Calu3 (cell line): ENCODE results near the gene KIF3C. TPM values are rescaled to one million over a fixed set of nuclear protein-coding genes. Genes with fewer than 3 reads are reported as not detected.

ENCODE experiments used
- BruUV-seq: library from RNA; stranded (reverse); fragments of 400-500 nt; replicated peaks from 2 replicates; lab custom pipeline; 2021; lab: Mats Ljungman, UMichigan
- CTCF ChIA-PET: fragments of 300-600 bp; sonication (Branson Sonifier 250); formaldehyde crosslinking; loops from one replicate; lab custom pipeline; 2022; ENCODE audit warnings: antibody characterized with exemption; lab: Charles Lee
- DNase-seq: peaks from one replicate; pipeline ENCODE4 v3.0.0; 2022
- H3K27ac Mint-ChIP-seq: one replicate; pipeline ENCODE4 v1.8.0; 2022; ENCODE audit warnings: mixed read lengths; ENCODE audit not compliant: unreplicated experiment
- H3K27me3 Mint-ChIP-seq: one replicate; pipeline ENCODE4 v1.8.0; 2022; ENCODE audit warnings: mixed read lengths; ENCODE audit not compliant: unreplicated experiment
- H3K36me3 Mint-ChIP-seq: one replicate; pipeline ENCODE4 v1.8.0; 2022; ENCODE audit warnings: mild to moderate bottlenecking, moderate library complexity, mixed read lengths; ENCODE audit not compliant: insufficient read depth, unreplicated experiment
- H3K4me1 Mint-ChIP-seq: one replicate; pipeline ENCODE4 v1.8.0; 2022; ENCODE audit warnings: mild to moderate bottlenecking, low read depth, mixed read lengths; ENCODE audit not compliant: unreplicated experiment
- H3K4me3 Mint-ChIP-seq: one replicate; pipeline ENCODE4 v1.8.0; 2022; ENCODE audit warnings: mild to moderate bottlenecking, low read depth, moderate library complexity, mixed read lengths; ENCODE audit not compliant: unreplicated experiment
- H3K9me3 Mint-ChIP-seq: one replicate; pipeline ENCODE4 v1.8.0; 2022; ENCODE audit warnings: low read depth, mixed read lengths; ENCODE audit not compliant: unreplicated experiment
- CTCF ChIP-seq: fragments of 200-600 bp; IDR thresholded peaks from one replicate; pipeline ENCODE4 v1.8.0; 2022; ENCODE audit warnings: antibody characterized with exemption; ENCODE audit not compliant: unreplicated experiment
- intact Hi-C: fragments of 100-400 bp; cut with micrococcal nuclease; formaldehyde crosslinking; loops from one replicate; pipeline ENCODE4 v1.10.0; 2022; ENCODE audit not compliant: unreplicated experiment
- total RNA-seq: library from RNA; stranded (reverse); gene quantifications from 2 replicates; pipeline ENCODE4 v1.2.3, GENCODE V29; 2022

KIF3C gene
- total RNA-seq, 1 experiment from 2014 or later, result 4.2 TPM

- intact Hi-C loops, result no loop called here
Measured at GRCh38 chr2:25982968-25983280, 627 bp upstream of the KIF3C start.

GRCh38 chr2:25981596-25982272, 563 bp downstream of the KIF3C start:
- DNase-seq, result no peak
- Mint-ChIP-seq H3K9me3 (no peaks in the 10 kb centered on the region), H3K27ac (peak overlapping the region; percentile 23), H3K4me3 (peak overlapping the region; percentile 96), H3K4me1 (peaks cover 26% of the 10 kb centered on the region), H3K27me3 (no peaks in the 10 kb centered on the region), H3K36me3 (peaks cover 22% of the 10 kb centered on the region)
- CTCF ChIA-PET, result interaction anchor here (0.6 to 1.3 kb wide), 3 partner anchors 10 to 106 kb away, joined by 3 to 6 read pairs (median 6); no protein-coding TSS in a partner anchor
- TF ChIP-seq CTCF, result no peak
- BruUV-seq, result no TSS peak
- intact Hi-C loops, result no loop called here

More at GRCh38 chr2:25982968-25983280, 627 bp upstream of the KIF3C start:
- Mint-ChIP-seq H3K36me3 (peaks cover 22% of the 10 kb centered on the region), H3K4me1 (peaks cover 14% of the 10 kb centered on the region), H3K9me3 (no peaks in the 10 kb centered on the region), H3K27me3 (no peaks in the 10 kb centered on the region), H3K4me3 (peak overlapping the region; percentile 96), H3K27ac (no peak overlapping the region)
- no TSS peak for BruUV-seq
- DNase-seq, result no peak
- CTCF ChIA-PET, result interaction anchor here (1.2 to 1.3 kb wide), 2 partner anchors 9 to 12 kb away, joined by 3 to 6 read pairs; no protein-coding TSS in a partner anchor
- TF ChIP-seq CTCF, result no peak

- Mint-ChIP-seq H3K4me1 (peaks cover 28% of the 10 kb centered on the region), H3K4me3 (peak overlapping the region; percentile 96), H3K27me3 (no peaks in the 10 kb centered on the region), H3K27ac (no peak overlapping the region), H3K36me3 (peaks cover 22% of the 10 kb centered on the region), H3K9me3 (no peaks in the 10 kb centered on the region)
- no peak for DNase-seq
- BruUV-seq, result no TSS peak
- CTCF ChIA-PET, result no interaction called here
- no peak for TF ChIP-seq CTCF
- intact Hi-C loops, result no loop called here
Measured at GRCh38 chr2:25980951-25981350, 1.3 kb downstream of the KIF3C start.

- Mint-ChIP-seq H3K4me3 (no peak overlapping the region), H3K36me3 (peaks cover 22% of the 10 kb centered on the region), H3K27ac (no peak overlapping the region), H3K9me3 (no peaks in the 10 kb centered on the region), H3K27me3 (no peaks in the 10 kb centered on the region), H3K4me1 (peaks cover 28% of the 10 kb centered on the region)
- no peak for DNase-seq
- no peak for TF ChIP-seq CTCF
- CTCF ChIA-PET, result no interaction called here
- intact Hi-C loops, result no loop called here
- no TSS peak for BruUV-seq
Measured at GRCh38 chr2:25980076-25980887, 2.0 kb downstream of the KIF3C start.
